Adipose tissue (tissue), 3 donors: ENCODE results near the gene PRLH. TPM values are rescaled to one million over a fixed set of nuclear protein-coding genes. Genes with fewer than 3 reads are reported as not detected.

Experiments used
- H3K27ac ChIP-seq: one replicate; pipeline ENCODE4 v1.5.1; 2013; ENCODE audit warnings: low read depth, low read length
- WGBS, 3 donors: extraction: QIAGEN DNeasy Blood & Tissue Kit; methylation state at CpG; one replicate each; pipeline ENCODE4 v1.1.7; 2013; 5-methylcytosine and 5-hydroxymethylcytosine counted together
- polyA plus RNA-seq, 3 donors: library from polyadenylated mRNA; stranded (reverse); fragments of 200-250 nt; gene quantifications; one replicate each; pipeline ENCODE4 v1.2.3, GENCODE V29; 2013
- donor health status: healthy with polysubstance abuse.
- donor health status: Bipolar disorder and iron deficiency.
- donor health status: healthy.

The PRLH gene
- polyA plus RNA-seq, 3 donors: not detected

DNA sequence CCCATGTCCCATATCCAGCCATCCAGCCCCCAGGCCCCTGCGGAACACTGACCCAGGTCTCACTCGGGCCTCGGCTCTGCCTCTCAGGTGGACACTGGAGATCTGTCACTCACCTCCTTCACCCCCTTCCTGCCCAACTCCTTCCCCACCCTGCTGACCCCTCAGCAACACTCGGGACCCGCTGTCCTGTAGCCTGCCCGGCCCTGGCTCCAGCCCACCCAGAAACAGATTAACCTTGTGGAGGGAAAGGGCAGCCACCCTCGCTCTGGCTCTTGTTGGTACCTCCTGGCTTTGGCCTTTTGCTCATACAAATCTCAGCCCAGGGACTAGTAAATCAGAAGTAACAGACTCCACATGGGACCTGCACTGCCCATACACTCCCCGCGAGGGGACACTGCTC is 29.8 kb upstream of the PRLH start:
- WGBS, 3 donors: 87 to 95% (median 92%) methylated on average over 7 to 9 of the region's 9 CpGs
- no peak overlapping the region for H3K27ac ChIP-seq

DNA sequence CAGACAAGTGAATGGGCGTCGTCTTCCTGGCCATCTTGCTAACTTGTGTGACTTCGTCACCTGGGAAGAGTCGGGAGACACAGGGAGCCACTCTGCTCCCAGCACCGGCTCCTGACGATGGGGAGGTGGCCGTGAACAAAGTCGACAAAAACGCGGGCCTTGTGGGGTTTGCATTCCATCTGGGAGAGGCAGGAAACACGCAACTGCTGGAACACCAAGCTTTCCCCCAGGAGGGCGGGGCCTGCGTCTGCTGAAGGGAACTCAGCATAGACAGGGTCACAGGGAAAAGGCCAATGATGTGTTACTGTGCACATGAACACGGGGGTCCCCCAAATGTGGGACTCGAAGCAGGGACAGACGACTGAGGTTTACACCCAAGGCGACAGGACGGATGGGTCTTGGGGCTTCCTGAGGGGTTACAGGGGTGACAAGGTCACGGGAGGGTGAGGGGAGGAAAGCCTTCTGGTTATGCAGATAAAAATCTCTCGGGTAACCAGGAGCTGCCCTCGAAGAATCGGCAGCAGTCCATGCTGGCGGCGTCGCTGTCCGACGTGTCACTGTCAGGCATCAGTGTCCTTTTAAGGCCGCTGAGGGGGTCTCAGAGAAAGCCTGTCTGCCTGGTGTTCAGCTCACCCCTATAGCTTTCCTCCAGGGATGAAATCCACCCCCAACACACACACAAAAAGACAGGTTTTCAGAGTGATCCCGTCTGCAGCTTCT is 28.2 kb upstream of the PRLH start:
- WGBS, 3 donors: 66 to 75% (median 75%) methylated on average over 29 of the region's 29 CpGs

DNA sequence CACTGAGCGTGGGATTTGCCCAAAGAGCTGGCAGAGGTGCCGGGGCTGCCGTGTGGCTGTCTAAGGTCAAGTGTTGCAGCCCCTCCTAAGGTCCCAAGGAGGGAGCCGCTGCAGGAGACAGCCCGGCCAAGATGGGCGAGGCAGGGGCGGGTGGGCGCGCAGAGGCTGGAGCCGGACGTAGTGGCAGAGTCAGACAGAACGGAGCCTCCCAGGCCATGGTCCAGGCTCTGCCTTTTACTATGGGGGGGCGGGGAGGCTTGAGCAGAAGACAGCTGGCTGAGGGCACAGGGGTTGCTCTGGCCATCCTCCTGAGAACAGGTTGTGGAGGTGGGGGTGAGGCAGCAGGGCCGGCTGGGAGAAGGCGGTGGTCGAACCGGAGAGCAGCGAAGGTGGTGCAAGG is 27.5 kb upstream of the PRLH start:
- H3K27ac ChIP-seq: no peak overlapping the region
- 89 to 94% (median 93%) methylated on average over 15 to 18 of the region's 18 CpGs for whole genome bisulfite sequencing, 3 donors

More for the DNA sequence above, 28.2 kb upstream of the PRLH start:
- H3K27ac ChIP-seq: no peak overlapping the region

DNA sequence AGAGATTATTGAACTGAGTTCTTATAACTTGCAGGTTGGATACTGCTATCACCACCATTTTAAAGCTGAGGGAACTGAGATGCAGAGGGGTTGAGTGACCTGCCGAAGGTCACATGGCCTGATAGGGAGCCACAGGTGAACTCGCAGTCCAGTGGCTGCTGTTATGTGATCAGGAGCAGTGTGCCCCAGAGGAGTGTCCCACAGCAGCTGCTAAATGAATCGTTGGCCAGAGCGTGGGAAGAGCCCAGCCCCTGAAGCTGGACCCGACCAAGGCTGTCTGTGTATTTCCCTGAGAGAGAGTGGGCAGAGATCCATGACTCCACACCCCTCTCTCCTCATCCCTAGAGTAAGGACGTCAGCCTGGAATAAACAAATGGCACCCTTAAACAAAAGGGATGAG is 26.7 kb upstream of the PRLH start:
- WGBS, 3 donors: 53 to 66% (median 53%) methylated on average over 6 of the region's 6 CpGs
- no peak overlapping the region for H3K27ac ChIP-seq

DNA sequence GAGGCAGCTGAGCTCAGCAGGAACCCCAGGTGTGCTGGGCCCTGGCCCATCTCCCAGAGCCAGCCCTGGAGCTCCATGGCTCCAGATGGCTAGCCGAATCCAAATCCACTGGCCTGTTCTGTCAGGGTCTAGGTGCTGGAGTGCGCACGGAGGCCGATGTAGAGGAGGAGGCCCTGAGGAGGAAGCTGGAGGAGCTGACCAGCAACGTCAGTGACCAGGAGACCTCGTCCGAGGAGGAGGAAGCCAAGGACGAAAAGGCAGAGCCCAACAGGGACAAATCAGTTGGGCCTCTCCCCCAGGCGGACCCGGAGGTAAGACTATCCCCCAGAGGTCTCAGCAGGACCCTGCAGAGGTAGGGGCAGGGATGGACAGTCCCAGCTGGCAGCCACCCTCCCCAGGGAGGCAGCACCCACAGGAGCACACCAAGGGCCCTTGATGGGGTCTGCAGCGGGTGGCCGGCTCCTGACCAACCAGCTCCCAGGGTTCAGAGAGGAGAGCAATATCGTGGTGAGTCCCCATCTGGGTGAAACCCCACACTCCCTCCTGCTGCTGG is 26.1 kb upstream of the PRLH start:
- H3K27ac ChIP-seq: no peak overlapping the region
- 77 to 92% (median 80%) methylated on average over 13 of the region's 13 CpGs for WGBS, 3 donors

DNA sequence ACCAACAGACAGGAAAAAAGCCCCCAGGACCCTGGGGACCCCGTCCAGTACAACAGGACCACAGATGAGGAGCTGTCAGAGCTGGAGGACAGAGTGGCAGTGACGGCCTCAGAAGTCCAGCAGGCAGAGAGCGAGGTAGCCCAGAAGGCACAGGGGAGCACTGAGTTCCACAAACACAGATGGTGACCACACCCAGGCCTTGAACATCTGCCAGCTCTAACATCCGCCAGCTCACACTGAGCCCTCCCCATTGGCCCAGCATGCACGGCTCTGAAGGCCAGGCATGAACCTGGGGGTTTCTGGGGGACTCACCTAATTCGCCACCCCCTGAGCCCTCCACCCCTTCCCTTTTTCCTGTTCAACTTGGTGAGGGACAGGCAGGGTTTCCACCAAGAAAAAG is 25.6 kb upstream of the PRLH start:
- 34 to 61% (median 39%) methylated on average over 6 of the region's 6 CpGs for WGBS, 3 donors
- H3K27ac ChIP-seq: no peak overlapping the region

DNA sequence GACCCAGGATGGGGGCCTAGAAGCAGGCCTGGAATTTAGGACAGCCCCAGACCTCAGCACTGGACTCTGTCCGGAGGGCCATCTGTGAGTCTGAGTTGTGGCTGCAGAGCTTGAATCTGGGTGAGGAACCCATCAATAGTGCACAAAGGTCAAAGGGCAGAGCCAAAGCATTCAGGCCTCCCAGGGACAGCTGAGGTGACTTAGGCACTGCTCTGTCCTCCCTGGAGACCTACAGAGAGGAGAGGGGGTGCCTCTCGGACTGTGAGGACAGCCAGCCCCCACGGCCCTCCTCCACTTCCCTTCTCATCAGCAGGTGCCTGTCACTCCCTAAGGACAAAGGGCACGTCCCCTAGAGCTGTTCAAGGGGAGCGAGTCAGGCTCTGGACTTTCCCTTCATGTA is 25.1 kb upstream of the PRLH start:
- 74 to 86% (median 78%) methylated on average over 5 of the region's 5 CpGs for WGBS, 3 donors
- no peak overlapping the region for H3K27ac ChIP-seq

DNA sequence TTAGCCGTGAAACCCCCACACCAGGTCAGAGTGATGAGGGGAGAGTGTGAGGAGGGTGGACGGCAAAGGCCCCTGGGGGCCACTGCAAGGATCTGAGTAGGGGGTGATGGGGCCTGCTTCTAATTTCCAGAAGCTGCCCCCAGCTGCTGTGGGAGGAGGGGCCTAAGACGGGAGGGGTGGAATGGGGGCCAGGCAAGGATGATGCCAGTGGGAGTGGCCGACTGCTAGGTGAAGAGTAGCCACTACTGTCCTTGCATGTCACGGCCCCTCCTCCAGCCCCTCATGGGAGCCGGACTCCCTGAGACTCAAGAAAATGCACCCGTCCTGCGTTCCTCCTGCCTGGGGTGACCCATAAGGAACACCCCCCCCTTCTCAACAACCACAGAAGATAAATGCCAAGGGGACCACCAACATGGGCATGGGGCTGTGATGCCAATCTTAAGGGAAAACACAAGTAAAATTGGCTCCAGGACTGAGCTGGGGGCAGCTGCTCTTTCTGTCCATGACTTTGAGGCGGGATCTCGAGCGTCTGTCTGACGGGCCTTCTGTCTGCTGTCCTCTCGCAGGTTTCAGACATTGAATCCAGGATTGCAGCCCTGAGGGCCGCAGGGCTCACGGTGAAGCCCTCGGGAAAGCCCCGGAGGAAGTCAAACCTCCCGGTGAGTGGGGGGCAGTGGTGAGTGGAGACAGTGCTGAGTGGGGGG is 24.2 kb upstream of the PRLH start:
- 92 to 98% (median 95%) methylated on average over 18 of the region's 18 CpGs for WGBS, 3 donors
- no peak overlapping the region for H3K27ac ChIP-seq

DNA sequence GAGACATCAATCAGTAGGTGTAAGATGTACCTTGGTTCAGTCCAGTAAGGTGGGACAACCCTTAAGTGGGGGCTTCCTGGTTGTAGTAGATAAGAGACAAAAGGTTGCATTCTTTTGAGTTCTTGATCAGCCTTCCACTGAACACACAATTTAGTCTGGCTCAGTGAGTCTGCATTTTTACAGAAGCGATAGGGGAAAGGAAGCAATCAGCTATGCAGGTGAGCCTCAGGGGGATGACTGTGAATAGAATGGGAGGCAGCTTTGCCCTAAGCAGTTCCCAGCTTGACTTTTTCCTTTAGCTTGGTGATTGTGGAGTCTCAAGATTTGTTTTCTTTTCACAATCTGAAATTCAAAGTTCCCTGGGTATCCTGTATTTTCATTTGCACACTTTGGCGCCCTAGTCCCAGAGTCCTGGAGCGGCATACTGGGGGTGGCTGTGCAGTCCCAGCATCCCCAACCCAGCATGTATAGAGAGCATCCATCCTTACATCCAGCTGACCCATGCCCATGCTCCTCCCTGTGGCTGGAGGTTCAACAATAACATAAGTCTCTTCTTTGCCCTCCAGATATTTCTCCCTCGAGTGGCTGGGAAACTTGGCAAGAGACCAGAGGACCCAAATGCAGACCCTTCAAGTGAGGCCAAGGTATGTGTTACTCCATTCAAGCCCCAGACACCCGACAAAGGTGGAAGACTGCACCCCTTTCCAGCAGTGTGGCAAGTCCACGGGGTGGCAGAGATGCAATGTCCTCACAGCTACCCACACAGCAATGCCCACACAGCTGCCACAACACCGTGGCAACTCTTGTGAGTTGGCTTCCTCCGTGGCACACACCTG is 20.1 kb upstream of the PRLH start:
- 72 to 79% (median 75%) methylated on average over 8 of the region's 8 CpGs for WGBS, 3 donors
- no peak overlapping the region for H3K27ac ChIP-seq

DNA sequence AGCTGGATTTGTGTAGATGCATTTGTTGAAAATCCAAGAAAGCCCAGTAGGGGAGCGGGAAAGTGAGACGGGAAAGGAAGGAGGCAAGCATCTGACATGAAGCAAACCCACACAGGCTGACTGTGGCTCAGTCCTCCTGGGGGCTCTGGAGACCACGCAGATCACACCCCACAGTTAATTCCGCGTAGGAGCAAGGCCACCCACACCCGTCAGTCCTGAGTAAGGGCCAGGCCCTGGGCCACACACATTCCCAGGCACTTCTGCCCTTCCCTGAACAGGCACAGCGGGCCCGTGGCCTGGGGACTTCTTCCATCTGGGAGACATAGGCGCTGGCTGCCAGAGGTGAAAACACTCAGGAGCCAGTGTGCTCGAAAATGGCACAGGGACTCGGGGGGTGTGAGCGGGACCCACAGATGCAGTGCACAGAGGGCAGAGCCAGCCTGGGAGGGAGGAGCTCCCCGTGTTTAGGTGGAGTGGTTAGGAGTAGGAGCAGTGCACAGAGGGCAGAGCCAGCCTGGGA is 19.4 kb upstream of the PRLH start:
- WGBS, 3 donors: 75 to 87% (median 79%) methylated on average over 13 of the region's 13 CpGs
- H3K27ac ChIP-seq: no peak overlapping the region

DNA sequence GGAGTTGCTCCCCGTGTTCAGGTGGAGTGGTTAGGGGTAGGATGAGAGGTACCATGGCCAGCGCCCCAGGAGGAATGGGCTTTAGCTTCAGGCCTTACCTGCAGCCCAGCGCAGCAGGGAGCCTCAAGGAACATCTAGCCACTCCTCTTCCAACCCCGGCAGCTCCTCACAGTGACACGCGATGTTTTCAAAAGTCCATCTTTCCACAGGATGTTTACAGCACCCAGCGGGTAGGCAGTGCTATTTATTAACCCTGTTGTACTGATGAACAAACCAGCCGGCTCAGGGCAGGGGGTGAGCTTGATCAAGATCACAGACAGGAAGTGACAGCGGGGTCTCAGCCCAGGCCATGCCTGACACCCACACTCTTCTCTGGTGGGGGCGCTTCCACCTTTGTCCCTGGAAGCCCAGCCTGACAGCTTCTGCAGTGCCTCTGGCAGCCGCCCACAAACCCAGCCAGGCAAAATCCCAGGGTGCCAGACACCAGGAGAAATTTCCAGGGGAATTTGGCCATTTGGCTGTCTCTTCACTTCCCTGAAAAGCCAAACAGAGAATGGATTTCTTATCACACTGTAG is 18.4 kb upstream of the PRLH start:
- 55 to 64% (median 55%) methylated on average over 11 of the region's 11 CpGs for whole genome bisulfite sequencing, 3 donors

DNA sequence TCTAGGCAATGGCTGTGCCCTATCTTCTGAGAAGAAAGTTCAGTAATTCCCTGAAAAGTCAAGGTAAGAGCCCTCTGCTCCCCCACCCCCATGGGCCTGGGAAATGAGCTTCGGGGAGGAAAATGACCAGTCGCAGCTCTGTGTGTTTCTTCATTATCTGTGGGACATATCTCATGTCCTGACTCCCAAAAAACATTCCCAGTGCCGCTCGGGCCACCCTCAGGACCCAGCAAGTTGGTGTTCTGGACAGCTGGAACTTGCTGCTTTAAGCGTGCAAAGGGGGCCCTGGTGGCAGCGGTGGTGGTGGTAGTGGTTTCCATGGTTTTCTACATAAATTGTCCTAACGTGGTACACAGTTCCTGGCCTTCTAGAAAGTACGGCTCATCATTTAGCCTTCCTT is 17.2 kb upstream of the PRLH start:
- no peak overlapping the region for H3K27ac ChIP-seq
- WGBS, 3 donors: 88 to 90% (median 90%) methylated on average over 8 of the region's 8 CpGs

More for the DNA sequence above, 18.4 kb upstream of the PRLH start:
- no peak overlapping the region for H3K27ac ChIP-seq

DNA sequence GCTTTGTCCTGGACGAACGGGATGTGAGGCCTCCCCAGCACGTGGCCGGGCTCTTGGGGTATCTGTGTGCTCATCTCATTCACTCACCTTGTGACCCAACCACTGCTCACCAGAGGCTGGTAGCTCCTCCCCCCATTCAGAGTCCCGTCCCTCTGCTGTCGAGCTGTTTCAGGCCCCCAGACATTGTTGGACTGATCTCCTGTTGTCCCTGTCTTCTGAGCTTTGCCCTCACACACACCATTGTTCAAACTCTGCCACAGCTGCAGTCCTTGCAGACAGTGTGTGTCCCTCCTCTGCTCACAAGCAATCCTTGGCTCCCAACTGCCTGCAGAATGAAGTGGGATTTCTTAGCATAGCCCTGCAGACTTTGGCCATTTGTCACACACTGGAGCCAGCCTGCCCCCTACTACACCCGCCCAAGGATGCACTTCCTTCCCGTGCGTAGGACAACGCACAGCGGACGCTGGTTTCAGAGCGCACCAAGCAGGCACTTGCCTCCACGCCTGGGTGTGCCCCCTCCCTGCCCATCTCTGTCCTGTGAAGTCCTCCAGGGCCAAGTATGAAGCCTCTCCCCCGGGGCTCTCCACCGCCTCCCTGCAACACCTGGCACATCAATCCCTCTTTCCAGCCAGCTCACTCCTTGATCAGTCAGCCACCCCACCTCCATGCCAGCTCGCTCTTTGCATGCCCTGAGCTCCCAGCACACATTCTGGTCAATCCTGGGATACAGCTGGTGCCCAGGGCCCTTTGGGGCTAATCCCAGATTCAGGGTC is 16.5 kb upstream of the PRLH start:
- no peak overlapping the region for H3K27ac ChIP-seq
- 72 to 74% (median 73%) methylated on average over 17 of the region's 17 CpGs for WGBS, 3 donors

DNA sequence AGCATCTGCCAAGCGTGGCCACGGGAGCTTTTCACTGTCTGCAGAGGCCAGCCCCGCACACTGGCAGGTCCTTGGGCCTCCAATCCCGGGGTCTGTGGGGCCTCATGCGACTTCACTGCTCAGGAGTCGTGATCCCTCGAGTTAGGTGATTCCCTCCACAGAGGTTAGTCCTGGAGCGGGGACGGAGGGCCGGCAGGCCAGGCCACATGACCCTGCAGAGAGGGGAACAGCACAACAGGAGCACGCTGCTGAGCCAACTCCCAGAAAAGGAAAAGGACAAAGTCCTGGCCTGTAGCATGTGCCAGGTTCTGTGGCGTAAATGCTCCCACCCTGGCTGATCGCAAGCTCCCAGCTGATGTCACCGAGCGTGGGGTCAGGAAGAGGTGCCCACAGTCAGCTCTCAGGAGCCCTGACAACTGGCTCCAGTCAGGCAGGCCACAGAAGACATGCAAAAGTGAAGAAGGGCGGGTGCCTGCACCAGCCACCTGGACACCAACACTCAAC is 15.3 kb upstream of the PRLH start:
- H3K27ac ChIP-seq: no peak overlapping the region
- 89 to 91% (median 90%) methylated on average over 16 of the region's 16 CpGs for WGBS, 3 donors

DNA sequence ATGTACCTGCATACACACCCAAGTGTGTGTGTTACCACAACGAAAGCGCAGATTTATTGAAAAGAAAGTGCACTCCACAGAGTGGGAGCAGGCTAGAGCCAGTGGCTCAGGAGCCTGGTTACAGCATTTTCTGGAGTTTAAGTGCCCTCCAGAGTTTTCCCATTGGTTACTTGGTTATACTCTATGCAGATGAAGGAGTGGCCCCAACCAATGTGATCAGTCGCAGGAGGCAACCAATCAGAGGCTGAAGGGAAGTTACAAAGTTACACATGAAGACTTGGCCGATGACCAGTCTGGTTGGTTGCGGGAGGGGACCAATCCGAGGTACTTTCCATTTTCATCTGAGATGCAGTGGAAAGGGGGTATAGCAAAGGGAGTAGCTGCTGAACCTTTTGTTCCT is 13.5 kb upstream of the PRLH start:
- 77 to 95% (median 91%) methylated on average over 6 of the region's 6 CpGs for WGBS, 3 donors
- H3K27ac ChIP-seq: no peak overlapping the region

DNA sequence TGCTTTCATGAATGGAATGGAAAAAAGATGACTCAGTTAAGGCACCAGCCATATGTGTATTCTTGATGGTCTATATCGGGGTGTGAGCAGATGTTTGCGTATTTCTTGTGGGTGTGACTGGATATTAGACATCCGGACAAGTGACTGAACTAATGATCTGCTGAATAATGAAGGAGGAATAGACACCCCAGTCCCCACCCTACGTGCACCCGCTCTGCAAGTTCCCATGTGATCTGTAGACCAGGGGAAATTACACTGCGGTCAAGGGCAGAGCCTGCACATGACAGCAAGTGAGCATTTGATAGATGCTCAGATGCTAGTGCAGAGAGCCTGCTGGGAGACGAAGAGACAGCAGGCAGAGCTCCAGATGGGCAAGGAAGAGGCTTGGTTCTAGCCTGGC is 12.4 kb upstream of the PRLH start:
- no peak overlapping the region for H3K27ac ChIP-seq

DNA sequence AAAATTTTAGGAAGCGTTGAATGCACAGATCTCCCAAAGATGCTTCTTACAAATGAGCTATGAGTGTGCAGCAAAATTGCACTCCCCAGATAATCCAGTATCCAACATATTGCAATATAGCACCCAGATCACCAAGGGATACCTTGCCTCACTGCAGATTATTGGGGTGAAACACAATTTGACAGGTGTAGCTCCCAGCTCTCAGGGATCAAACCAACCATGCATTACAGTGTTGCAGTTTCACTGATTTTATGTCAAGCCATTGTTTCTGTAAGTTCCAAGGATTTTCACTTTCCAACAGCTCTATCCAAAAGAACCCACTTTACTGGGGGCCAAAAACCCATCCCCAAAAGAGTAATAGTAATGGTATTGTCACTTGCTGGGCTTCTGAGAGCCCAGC is 10.8 kb upstream of the PRLH start:
- WGBS, 3 donors: 93 to 100% (median 95%) methylated on average over 1 of the region's 1 CpG
- no peak overlapping the region for H3K27ac ChIP-seq

More for the DNA sequence above, 12.4 kb upstream of the PRLH start:
- WGBS, 3 donors: 74 to 88% (median 86%) methylated on average over 7 of the region's 7 CpGs
